Caco-2 (cell line): ENCODE data around the gene SLC22A23. TPM values are rescaled to one million over a fixed set of nuclear protein-coding genes. Genes with fewer than 3 reads are reported as not detected.

Source experiments
- BruUV-seq: library from RNA; stranded (reverse); fragments of 400-500 nt; replicated peaks from 2 replicates; lab custom pipeline; 2021; lab: Mats Ljungman, UMichigan
- CTCF ChIA-PET: fragments of 300-600 bp; sonication (Branson Sonifier 250); formaldehyde crosslinking; loops from one replicate; lab custom pipeline; 2022; ENCODE audit warnings: antibody characterized with exemption; lab: Charles Lee
- POLR2A ChIA-PET: fragments of 300-600 bp; sonication (Branson Sonifier 250); formaldehyde crosslinking; loops from one replicate; lab custom pipeline; 2022; ENCODE audit warnings: antibody characterized with exemption; lab: Charles Lee
- DNase-seq, 2 experiments: peaks; one replicate each; pipeline versions ENCODE4 v3.0.0 to v3.0.0-alpha.2; 2020 to 2022
- H3K27me3 ChIP-seq: replicated peaks from 2 replicates; pipeline ENCODE4 v1.6.0; 2011; ENCODE audit warnings: low read length; ENCODE audit not compliant: control insufficient read depth, insufficient read depth
- H3K36me3 ChIP-seq: 2 replicates; pipeline ENCODE4 v1.5.1; 2011; ENCODE audit warnings: low read length; ENCODE audit not compliant: control insufficient read depth, insufficient read depth
- H3K4me1 ChIP-seq: fragments of 250-450 bp; sonication (Bioruptor Pico); 2 replicates; pipeline ENCODE4 v1.5.1; 2020; ENCODE audit warnings: mild to moderate bottlenecking
- H3K4me3 ChIP-seq: 2 replicates; pipeline ENCODE4 v1.5.1; 2011; ENCODE audit warnings: low read depth, mild to moderate bottlenecking, control low read depth, low read length
- H3K9me3 ChIP-seq: fragments of 250-450 bp; sonication (Bioruptor Pico); 2 replicates; pipeline ENCODE4 v1.5.1; 2020; ENCODE audit warnings: mild to moderate bottlenecking, moderate library complexity
- H3K27ac Mint-ChIP-seq: one replicate; pipeline ENCODE4 v1.8.0; 2022; ENCODE audit warnings: mixed read lengths; ENCODE audit not compliant: unreplicated experiment
- H3K27me3 Mint-ChIP-seq: one replicate; pipeline ENCODE4 v1.8.0; 2022; ENCODE audit warnings: mixed read lengths; ENCODE audit not compliant: insufficient read depth, unreplicated experiment
- H3K36me3 Mint-ChIP-seq: one replicate; pipeline ENCODE4 v1.8.0; 2022; ENCODE audit warnings: mild to moderate bottlenecking, mixed read lengths; ENCODE audit not compliant: insufficient read depth, unreplicated experiment
- H3K4me1 Mint-ChIP-seq: one replicate; pipeline ENCODE4 v1.8.0; 2022; ENCODE audit warnings: low read depth, mixed read lengths; ENCODE audit not compliant: unreplicated experiment
- H3K4me3 Mint-ChIP-seq: one replicate; pipeline ENCODE4 v1.8.0; 2022; ENCODE audit warnings: mild to moderate bottlenecking, moderate library complexity, mixed read lengths; ENCODE audit not compliant: unreplicated experiment
- H3K9me3 Mint-ChIP-seq: one replicate; pipeline ENCODE4 v1.8.0; 2022; ENCODE audit warnings: mixed read lengths; ENCODE audit not compliant: unreplicated experiment
- intact Hi-C: fragments of 100-400 bp; cut with micrococcal nuclease; formaldehyde crosslinking; loops from one replicate; pipeline ENCODE4 v1.10.0; 2022; ENCODE audit not compliant: unreplicated experiment
- total RNA-seq: library from RNA; stranded (reverse); gene quantifications from 2 replicates; pipeline ENCODE4 v1.2.3, GENCODE V29; 2022
- TF ChIP-seq, protein P1 (sequence below), 2 experiments: fragments of 200-600 bp in 1 of 2; IDR thresholded peaks; 1 replicate in 1 of 2; 2 replicates in 1 of 2; pipeline versions ENCODE4 v1.5.1 to v1.8.0; 2011 to 2022; ENCODE audit warnings: antibody characterized with exemption in 1 of 2, control low read depth in 1 of 2, inconsistent platforms in 1 of 2, low read depth in 1 of 2, low read length in 1 of 2, mild to moderate bottlenecking in 1 of 2, moderate library complexity in 1 of 2; ENCODE audit not compliant: insufficient read depth in 1 of 2, severe bottlenecking in 1 of 2, unreplicated experiment in 1 of 2

Gene SLC22A23
- total RNA-seq, 1 experiment from 2014 or later = 45.5 TPM

GRCh38 chr6:3270258-3270657 is 186.6 kb downstream of the SLC22A23 start:
- peak overlapping the region; percentile 55 for H3K27ac Mint-ChIP-seq
- BruUV-seq = no TSS peak
- H3K4me3 Mint-ChIP-seq = no peak overlapping the region
- ChIA-PET POLR2A (interaction anchor here (0.6 kb wide), 1 partner anchor 24 kb away, joined by 6 read pairs; no protein-coding TSS in a partner anchor), CTCF (no interaction called here)
- H3K4me1 Mint-ChIP-seq = no peaks in the 10 kb centered on the region
- no peaks in the 10 kb centered on the region for H3K27me3 Mint-ChIP-seq
- no peaks in the 10 kb centered on the region for H3K9me3 Mint-ChIP-seq
- TF ChIP-seq, protein P1, sequence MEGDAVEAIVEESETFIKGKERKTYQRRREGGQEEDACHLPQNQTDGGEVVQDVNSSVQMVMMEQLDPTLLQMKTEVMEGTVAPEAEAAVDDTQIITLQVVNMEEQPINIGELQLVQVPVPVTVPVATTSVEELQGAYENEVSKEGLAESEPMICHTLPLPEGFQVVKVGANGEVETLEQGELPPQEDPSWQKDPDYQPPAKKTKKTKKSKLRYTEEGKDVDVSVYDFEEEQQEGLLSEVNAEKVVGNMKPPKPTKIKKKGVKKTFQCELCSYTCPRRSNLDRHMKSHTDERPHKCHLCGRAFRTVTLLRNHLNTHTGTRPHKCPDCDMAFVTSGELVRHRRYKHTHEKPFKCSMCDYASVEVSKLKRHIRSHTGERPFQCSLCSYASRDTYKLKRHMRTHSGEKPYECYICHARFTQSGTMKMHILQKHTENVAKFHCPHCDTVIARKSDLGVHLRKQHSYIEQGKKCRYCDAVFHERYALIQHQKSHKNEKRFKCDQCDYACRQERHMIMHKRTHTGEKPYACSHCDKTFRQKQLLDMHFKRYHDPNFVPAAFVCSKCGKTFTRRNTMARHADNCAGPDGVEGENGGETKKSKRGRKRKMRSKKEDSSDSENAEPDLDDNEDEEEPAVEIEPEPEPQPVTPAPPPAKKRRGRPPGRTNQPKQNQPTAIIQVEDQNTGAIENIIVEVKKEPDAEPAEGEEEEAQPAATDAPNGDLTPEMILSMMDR (IDR thresholded peaks at IDR 0.05; ENCODE audit: insufficient read depth in 1 of 2, low read depth in 1 of 2, low read length in 1 of 2, severe bottlenecking in 1 of 2, unreplicated experiment in 1 of 2) = no peak
- intact Hi-C loops = no loop called here
- no peaks in the 10 kb centered on the region; the same call in none of the 2 replicates for H3K36me3 ChIP-seq
- no peak overlapping the region for H3K4me3 ChIP-seq
- H3K27me3 ChIP-seq = no peaks in the 10 kb centered on the region
- H3K9me3 ChIP-seq = no peaks in the 10 kb centered on the region
- DNase-seq = no peak
- H3K36me3 Mint-ChIP-seq = peaks cover 73% of the 10 kb centered on the region
- no peaks in the 10 kb centered on the region for H3K4me1 ChIP-seq

DNA sequence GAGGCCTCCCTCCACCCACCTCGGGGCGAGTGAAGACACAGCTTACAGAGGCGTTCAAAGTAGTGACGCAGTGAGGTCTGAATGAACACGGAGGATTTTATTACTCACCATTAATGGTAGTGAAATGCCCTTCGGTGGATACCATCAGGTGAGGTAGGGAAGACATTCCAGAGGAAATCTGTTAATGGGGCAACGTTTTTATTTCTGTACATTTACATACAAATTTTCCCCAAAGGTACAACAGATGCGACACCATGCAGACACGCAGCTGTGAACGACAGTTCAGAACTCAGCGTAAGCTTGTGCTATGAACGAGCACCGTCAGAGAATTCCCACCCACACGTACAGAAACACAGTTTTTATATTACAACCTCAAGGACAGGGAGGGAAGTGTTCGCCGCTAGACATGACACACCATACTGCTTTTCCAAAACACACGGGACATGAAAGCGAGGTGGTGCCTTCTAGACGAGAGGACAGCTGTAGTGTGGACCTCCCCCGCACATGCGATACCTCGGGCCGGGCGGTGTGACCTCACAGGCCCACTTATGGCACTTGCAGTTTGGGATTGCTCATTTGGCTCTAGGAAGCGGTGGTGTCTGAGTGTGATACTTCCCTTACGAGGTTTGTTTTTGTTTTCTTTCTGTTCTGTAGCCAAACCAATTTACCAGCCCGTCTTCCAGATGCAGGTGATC is 187.4 kb downstream of the SLC22A23 start:
- intact Hi-C loops = loop anchor here (5.0 kb wide), 1 partner anchor 723 kb away; no protein-coding TSS in a partner anchor
- H3K4me3 ChIP-seq = no peak overlapping the region
- ChIA-PET CTCF (no interaction called here), POLR2A (no interaction called here)
- no peaks in the 10 kb centered on the region for H3K9me3 ChIP-seq
- no peaks in the 10 kb centered on the region for H3K4me1 ChIP-seq
- TF ChIP-seq, protein P1 (IDR thresholded peaks at IDR 0.05; ENCODE audit: insufficient read depth in 1 of 2, low read depth in 1 of 2, low read length in 1 of 2, severe bottlenecking in 1 of 2, unreplicated experiment in 1 of 2) = no peak
- DNase-seq = no peak
- TSS peak; percentile 32 for BruUV-seq
- no peaks in the 10 kb centered on the region for H3K9me3 Mint-ChIP-seq
- H3K36me3 ChIP-seq = no peaks in the 10 kb centered on the region; the same call in none of the 2 replicates
- no peaks in the 10 kb centered on the region for H3K27me3 ChIP-seq
- peak overlapping the region; percentile 55 for H3K27ac Mint-ChIP-seq
- no peaks in the 10 kb centered on the region for H3K4me1 Mint-ChIP-seq
- H3K4me3 Mint-ChIP-seq = no peak overlapping the region
- peaks cover 70% of the 10 kb centered on the region for H3K36me3 Mint-ChIP-seq
- no peaks in the 10 kb centered on the region for H3K27me3 Mint-ChIP-seq

- Mint-ChIP-seq H3K27ac (no peak overlapping the region), H3K27me3 (no peaks in the 10 kb centered on the region), H3K9me3 (no peaks in the 10 kb centered on the region), H3K36me3 (peaks cover 62% of the 10 kb centered on the region), H3K4me1 (no peaks in the 10 kb centered on the region), H3K4me3 (no peak overlapping the region)
- no peaks in the 10 kb centered on the region; the same call in none of the 2 replicates for H3K36me3 ChIP-seq
- H3K4me3 ChIP-seq = no peak overlapping the region
- DNase-seq = no peak
- H3K9me3 ChIP-seq = no peaks in the 10 kb centered on the region
- ChIA-PET POLR2A (no interaction called here), CTCF (no interaction called here)
- BruUV-seq = no TSS peak
- intact Hi-C loops = loop anchor here (5.0 kb wide), 1 partner anchor 724 kb away; no protein-coding TSS in a partner anchor
- H3K27me3 ChIP-seq = no peaks in the 10 kb centered on the region
- TF ChIP-seq, protein P1 (IDR thresholded peaks at IDR 0.05; ENCODE audit: insufficient read depth in 1 of 2, low read depth in 1 of 2, low read length in 1 of 2, severe bottlenecking in 1 of 2, unreplicated experiment in 1 of 2) = no peak
- H3K4me1 ChIP-seq = no peaks in the 10 kb centered on the region
These were observed 188.2 kb downstream of the SLC22A23 start for GRCh38 chr6:3268680-3269079.
